NT2/D1 (cell line): ENCODE data around the gene JDP2.
A peak's percentile ranks its signal among the peaks of the same experiment; 100 is the strongest.

Experiments used
- DNase-seq: peaks from one replicate; pipeline ENCODE4 v3.0.0-alpha.2; 2011; ENCODE audit warnings: low read depth, low spot score
- H3K27me3 ChIP-seq: 2 replicates; pipeline ENCODE4 v1.6.0; 2011; ENCODE audit warnings: mild to moderate bottlenecking; ENCODE audit not compliant: insufficient read length, insufficient read depth
- H3K36me3 ChIP-seq: 2 replicates; pipeline ENCODE4 v1.6.1; 2011; ENCODE audit warnings: mild to moderate bottlenecking, low read length, mixed read lengths; ENCODE audit not compliant: insufficient read depth, insufficient read length
- H3K4me1 ChIP-seq: 2 replicates; pipeline ENCODE4 v1.5.1; 2011; ENCODE audit not compliant: insufficient read depth, insufficient read length
- H3K4me3 ChIP-seq: 2 replicates; pipeline ENCODE4 v1.5.1; 2011; ENCODE audit warnings: low read depth; ENCODE audit not compliant: insufficient read length
- H3K9ac ChIP-seq: 2 replicates; pipeline ENCODE4 v1.6.0; 2011; ENCODE audit warnings: low read depth; ENCODE audit not compliant: insufficient read length
- H3K9me3 ChIP-seq: 2 replicates; pipeline ENCODE4 v1.5.1; 2011; ENCODE audit warnings: mild to moderate bottlenecking, low read length; ENCODE audit not compliant: insufficient read depth
- SUZ12 ChIP-seq: IDR thresholded peaks from 2 replicates; pipeline ENCODE4 v1.6.1; 2011; ENCODE audit not compliant: insufficient read length, insufficient read depth; ENCODE audit errors: extremely low read depth
- YY1 ChIP-seq: IDR thresholded peaks from 2 replicates; pipeline ENCODE4 v1.6.1; 2011; ENCODE audit not compliant: insufficient read length, insufficient read depth
- ZNF274 ChIP-seq: IDR thresholded peaks from 2 replicates; pipeline ENCODE4 v1.6.1; 2011; ENCODE audit warnings: mild to moderate bottlenecking, low read depth, low read length

Gene JDP2

GRCh38 chr14:75452900-75453816, 25.3 kb downstream of the JDP2 start:
- DNase-seq: peak; percentile 86
- Histone ChIP-seq H3K9ac (peak overlapping the region; percentile 76), H3K36me3 (peaks cover 47% of the 10 kb centered on the region), H3K9me3 (no peaks in the 10 kb centered on the region), H3K4me3 (no peak overlapping the region), H3K4me1 (peaks cover 29% of the 10 kb centered on the region), H3K27me3 (no peaks in the 10 kb centered on the region)
- TF ChIP-seq SUZ12: no peak
- TF ChIP-seq YY1: no peak
- no peak for TF ChIP-seq ZNF274

- H3K9me3 ChIP-seq: no peaks in the 10 kb centered on the region
- peaks cover 29% of the 10 kb centered on the region for H3K4me1 ChIP-seq
- no peak overlapping the region for H3K4me3 ChIP-seq
- TF ChIP-seq ZNF274 (no peak), SUZ12 (no peak), YY1 (no peak)
- H3K27me3 ChIP-seq: no peaks in the 10 kb centered on the region
- H3K9ac ChIP-seq: peak overlapping the region; percentile 76
- H3K36me3 ChIP-seq: peaks cover 44% of the 10 kb centered on the region
- no peak for DNase-seq
These were observed 26.1 kb downstream of the JDP2 start for GRCh38 chr14:75453817-75454434.

- Histone ChIP-seq H3K9me3 (no peaks in the 10 kb centered on the region), H3K27me3 (no peaks in the 10 kb centered on the region), H3K36me3 (peaks cover 53% of the 10 kb centered on the region), H3K4me1 (peaks cover 34% of the 10 kb centered on the region), H3K9ac (no peak overlapping the region), H3K4me3 (no peak overlapping the region)
- TF ChIP-seq SUZ12 (no peak), ZNF274 (no peak), YY1 (no peak)
- DNase-seq: no peak
These were observed 27.2 kb downstream of the JDP2 start for GRCh38 chr14:75454963-75455546.

- peak overlapping the region; percentile 47 for H3K9ac ChIP-seq
These were observed 28.5 kb downstream of the JDP2 start for GRCh38 chr14:75456069-75456996.

GRCh38 chr14:75456997-75457335, 29.1 kb downstream of the JDP2 start:
- Histone ChIP-seq H3K36me3 (peaks cover 61% of the 10 kb centered on the region), H3K9ac (peak overlapping the region; percentile 56), H3K27me3 (no peaks in the 10 kb centered on the region), H3K9me3 (no peaks in the 10 kb centered on the region), H3K4me3 (no peak overlapping the region), H3K4me1 (peaks cover 30% of the 10 kb centered on the region)
- no peak for TF ChIP-seq ZNF274
- no peak for TF ChIP-seq SUZ12
- TF ChIP-seq YY1: no peak
- DNase-seq: no peak

More at GRCh38 chr14:75456069-75456996, 28.5 kb downstream of the JDP2 start:
- no peaks in the 10 kb centered on the region for H3K9me3 ChIP-seq
- no peak for DNase-seq
- H3K36me3 ChIP-seq: peaks cover 55% of the 10 kb centered on the region
- no peak overlapping the region for H3K4me3 ChIP-seq
- H3K27me3 ChIP-seq: no peaks in the 10 kb centered on the region
- TF ChIP-seq ZNF274 (no peak), SUZ12 (no peak), YY1 (no peak)
- H3K4me1 ChIP-seq: peaks cover 30% of the 10 kb centered on the region

GRCh38 chr14:75457648-75458165, 29.9 kb downstream of the JDP2 start:
- DNase-seq: no peak
- Histone ChIP-seq H3K36me3 (peaks cover 69% of the 10 kb centered on the region), H3K9ac (peak overlapping the region; percentile 56), H3K4me1 (peaks cover 28% of the 10 kb centered on the region), H3K4me3 (no peak overlapping the region), H3K27me3 (no peaks in the 10 kb centered on the region), H3K9me3 (no peaks in the 10 kb centered on the region)
- TF ChIP-seq YY1 (no peak), ZNF274 (no peak), SUZ12 (no peak)
